Measurements from ENCODE around the gene SESN2. TPM values are rescaled to one million over a fixed set of nuclear protein-coding genes. Genes with fewer than 3 reads are reported as not detected.

The SESN2 gene
- total and polyA plus RNA-seq, 4 donors = 5.5 to 13.0 (median 10.7) TPM

- Histone ChIP-seq H3K27me3 (ENCODE audit: control insufficient read depth in 4 of 4, insufficient read depth in 4 of 4, low read length in 3 of 4) (no peaks in the 10 kb centered on the region), H3K4me3 (ENCODE audit: low read depth in 1 of 3, low read length in 3 of 3) (no peak overlapping the region), H3K4me1 (ENCODE audit: control insufficient read depth in 4 of 4, insufficient read depth in 4 of 4, low read length in 3 of 4) (peaks cover 0 to 9% (median 6%) of the 10 kb centered on the region in 4 donors), H3K27ac (ENCODE audit: low read depth in 1 of 2, low read length in 2 of 2) (no peak overlapping the region), H3K9me3 (ENCODE audit: control insufficient read depth in 4 of 4, low read length in 3 of 4) (no peaks in the 10 kb centered on the region), H3K9ac (ENCODE audit: low read depth in 1 of 2, low read length in 2 of 2) (no peak overlapping the region), H3K36me3 (ENCODE audit: control insufficient read depth in 4 of 4, insufficient read depth in 3 of 4, low read depth in 1 of 4, low read length in 3 of 4) (no peaks in the 10 kb centered on the region)
- TF ChIP-seq FOXA1 (IDR thresholded peaks at IDR 0.05) (no peak), GABPA (IDR thresholded peaks at IDR 0.05 in 1 of 2, conservative IDR thresholded peaks at IDR 0.05 in 1 of 2) (no peak), EGR1 (IDR thresholded peaks at IDR 0.05; ENCODE audit: low read depth in 2 of 2) (no peak), JUND (IDR thresholded peaks at IDR 0.05) (no peak), RAD21 (IDR thresholded peaks at IDR 0.05) (no peak), MAX (IDR thresholded peaks at IDR 0.05) (no peak), SP1 (IDR thresholded peaks at IDR 0.05) (no peak), YY1 (IDR thresholded peaks at IDR 0.05) (no peak), FOXA2 (IDR thresholded peaks at IDR 0.05) (no peak), NR2F2 (IDR thresholded peaks at IDR 0.05) (no peak), RXRA (IDR thresholded peaks at IDR 0.05) (no peak), TAF1 (conservative IDR thresholded peaks at IDR 0.05) (no peak), HNF4G (IDR thresholded peaks at IDR 0.05) (no peak), HNF4A (conservative IDR thresholded peaks at IDR 0.05) (no peak)
- TF ChIP-seq, protein P1, sequence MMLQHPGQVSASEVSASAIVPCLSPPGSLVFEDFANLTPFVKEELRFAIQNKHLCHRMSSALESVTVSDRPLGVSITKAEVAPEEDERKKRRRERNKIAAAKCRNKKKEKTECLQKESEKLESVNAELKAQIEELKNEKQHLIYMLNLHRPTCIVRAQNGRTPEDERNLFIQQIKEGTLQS (IDR thresholded peaks at IDR 0.05) = no peak
- TF ChIP-seq, protein P2, sequence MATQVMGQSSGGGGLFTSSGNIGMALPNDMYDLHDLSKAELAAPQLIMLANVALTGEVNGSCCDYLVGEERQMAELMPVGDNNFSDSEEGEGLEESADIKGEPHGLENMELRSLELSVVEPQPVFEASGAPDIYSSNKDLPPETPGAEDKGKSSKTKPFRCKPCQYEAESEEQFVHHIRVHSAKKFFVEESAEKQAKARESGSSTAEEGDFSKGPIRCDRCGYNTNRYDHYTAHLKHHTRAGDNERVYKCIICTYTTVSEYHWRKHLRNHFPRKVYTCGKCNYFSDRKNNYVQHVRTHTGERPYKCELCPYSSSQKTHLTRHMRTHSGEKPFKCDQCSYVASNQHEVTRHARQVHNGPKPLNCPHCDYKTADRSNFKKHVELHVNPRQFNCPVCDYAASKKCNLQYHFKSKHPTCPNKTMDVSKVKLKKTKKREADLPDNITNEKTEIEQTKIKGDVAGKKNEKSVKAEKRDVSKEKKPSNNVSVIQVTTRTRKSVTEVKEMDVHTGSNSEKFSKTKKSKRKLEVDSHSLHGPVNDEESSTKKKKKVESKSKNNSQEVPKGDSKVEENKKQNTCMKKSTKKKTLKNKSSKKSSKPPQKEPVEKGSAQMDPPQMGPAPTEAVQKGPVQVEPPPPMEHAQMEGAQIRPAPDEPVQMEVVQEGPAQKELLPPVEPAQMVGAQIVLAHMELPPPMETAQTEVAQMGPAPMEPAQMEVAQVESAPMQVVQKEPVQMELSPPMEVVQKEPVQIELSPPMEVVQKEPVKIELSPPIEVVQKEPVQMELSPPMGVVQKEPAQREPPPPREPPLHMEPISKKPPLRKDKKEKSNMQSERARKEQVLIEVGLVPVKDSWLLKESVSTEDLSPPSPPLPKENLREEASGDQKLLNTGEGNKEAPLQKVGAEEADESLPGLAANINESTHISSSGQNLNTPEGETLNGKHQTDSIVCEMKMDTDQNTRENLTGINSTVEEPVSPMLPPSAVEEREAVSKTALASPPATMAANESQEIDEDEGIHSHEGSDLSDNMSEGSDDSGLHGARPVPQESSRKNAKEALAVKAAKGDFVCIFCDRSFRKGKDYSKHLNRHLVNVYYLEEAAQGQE (IDR thresholded peaks at IDR 0.05) = no peak
- TF ChIP-seq, protein P3, sequence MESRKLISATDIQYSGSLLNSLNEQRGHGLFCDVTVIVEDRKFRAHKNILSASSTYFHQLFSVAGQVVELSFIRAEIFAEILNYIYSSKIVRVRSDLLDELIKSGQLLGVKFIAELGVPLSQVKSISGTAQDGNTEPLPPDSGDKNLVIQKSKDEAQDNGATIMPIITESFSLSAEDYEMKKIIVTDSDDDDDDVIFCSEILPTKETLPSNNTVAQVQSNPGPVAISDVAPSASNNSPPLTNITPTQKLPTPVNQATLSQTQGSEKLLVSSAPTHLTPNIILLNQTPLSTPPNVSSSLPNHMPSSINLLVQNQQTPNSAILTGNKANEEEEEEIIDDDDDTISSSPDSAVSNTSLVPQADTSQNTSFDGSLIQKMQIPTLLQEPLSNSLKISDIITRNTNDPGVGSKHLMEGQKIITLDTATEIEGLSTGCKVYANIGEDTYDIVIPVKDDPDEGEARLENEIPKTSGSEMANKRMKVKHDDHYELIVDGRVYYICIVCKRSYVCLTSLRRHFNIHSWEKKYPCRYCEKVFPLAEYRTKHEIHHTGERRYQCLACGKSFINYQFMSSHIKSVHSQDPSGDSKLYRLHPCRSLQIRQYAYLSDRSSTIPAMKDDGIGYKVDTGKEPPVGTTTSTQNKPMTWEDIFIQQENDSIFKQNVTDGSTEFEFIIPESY (IDR thresholded peaks at IDR 0.05) = no peak
- WGBS = 69% methylated on average over 7 of the region's 7 CpGs
- DNase-seq (ENCODE audit: low spot score) = no peak
Observed at GRCh38 chr1:28301368-28302174, 42.3 kb downstream of the SESN2 start.

GRCh38 chr1:28302247-28302646 lies 42.9 kb downstream of the SESN2 start:
- Histone ChIP-seq H3K36me3 (ENCODE audit: control insufficient read depth in 4 of 4, insufficient read depth in 3 of 4, low read depth in 1 of 4, low read length in 3 of 4) (no peaks in the 10 kb centered on the region), H3K27me3 (ENCODE audit: control insufficient read depth in 4 of 4, insufficient read depth in 4 of 4, low read length in 3 of 4) (no peaks in the 10 kb centered on the region), H3K4me3 (ENCODE audit: low read depth in 1 of 3, low read length in 3 of 3) (no peak overlapping the region), H3K4me1 (ENCODE audit: control insufficient read depth in 4 of 4, insufficient read depth in 4 of 4, low read length in 3 of 4) (peaks cover 0 to 2% (median 1%) of the 10 kb centered on the region in 4 donors), H3K9me3 (ENCODE audit: control insufficient read depth in 4 of 4, low read length in 3 of 4) (no peaks in the 10 kb centered on the region), H3K9ac (ENCODE audit: low read depth in 1 of 2, low read length in 2 of 2) (no peak overlapping the region), H3K27ac (ENCODE audit: low read depth in 1 of 2, low read length in 2 of 2) (no peak overlapping the region)
- DNase-seq (ENCODE audit: low spot score) = no peak
- TF ChIP-seq HNF4A (conservative IDR thresholded peaks at IDR 0.05) (no peak), FOXA2 (IDR thresholded peaks at IDR 0.05) (no peak), SP1 (IDR thresholded peaks at IDR 0.05) (no peak), YY1 (IDR thresholded peaks at IDR 0.05) (no peak), CTCF (IDR thresholded peaks at IDR 0.05; ENCODE audit: low read depth, low read length, missing input control) (no peak)
- TF ChIP-seq, protein P3 (IDR thresholded peaks at IDR 0.05) = no peak
- WGBS = 84% methylated on average over 5 of the region's 5 CpGs

Measured in liver (tissue), 9 donors.